ENCODE data around the gene ZNF500. TPM values are rescaled to one million over a fixed set of nuclear protein-coding genes. Genes with fewer than 3 reads are reported as not detected.

The ZNF500 gene
- total RNA-seq, 1 experiment from 2014 or later = 18.3 TPM

GRCh38 chr16:4771646-4772045, 4.7 kb upstream of the ZNF500 start:
- WGBS (ENCODE audit: extremely low coverage, insufficient read length, low lambda C conversion rate) = no CpG with 5 or more reads among the region's 3 CpGs
- Histone ChIP-seq H3K14ac (ENCODE audit: insufficient read depth, low read length) (no peak overlapping the region), H3K79me1 (ENCODE audit: insufficient read depth, low read depth, low read length, poor library complexity, severe bottlenecking) (no peaks in the 10 kb centered on the region), H4K91ac (ENCODE audit: insufficient read length, low read depth, low read length) (no peak overlapping the region), H3K56ac (ENCODE audit: insufficient read length, low read depth, low read length) (no peak overlapping the region), H2BK5ac (ENCODE audit: insufficient read length, low read length) (no peak overlapping the region), H3K4me2 (ENCODE audit: insufficient read depth, insufficient read length, low read length) (no peak overlapping the region), H2BK12ac (ENCODE audit: insufficient read length, low read depth, low read length) (no peak overlapping the region), H2BK15ac (ENCODE audit: low read depth, low read length) (no peak overlapping the region), H3K23ac (ENCODE audit: insufficient read length, low read depth, low read length) (no peak overlapping the region), H3K23me2 (ENCODE audit: insufficient read length, low read depth, low read length, poor library complexity, severe bottlenecking) (peaks cover 8% of the 10 kb centered on the region), H4K20me1 (ENCODE audit: control insufficient read depth, insufficient read depth, insufficient read length) (no peaks in the 10 kb centered on the region), H3K9me3 (ENCODE audit: control insufficient read depth, low read depth, low read length) (no peaks in the 10 kb centered on the region), H4K8ac (replicated peaks; ENCODE audit: insufficient read length, low read depth, low read length) (no peak overlapping the region), H3K27me3 (ENCODE audit: insufficient read depth, low read length) (no peaks in the 10 kb centered on the region), H3K79me2 (ENCODE audit: insufficient read depth, low read length) (no peaks in the 10 kb centered on the region), H2BK120ac (ENCODE audit: low read depth, low read length, poor library complexity, severe bottlenecking) (no peak overlapping the region), H3T11ph (ENCODE audit: low read length) (no peak overlapping the region), H3K4ac (ENCODE audit: low read depth, low read length) (no peak overlapping the region), H2AFZ (ENCODE audit: low read length) (no peak overlapping the region), H4K5ac (ENCODE audit: insufficient read length, low read depth, low read length) (no peak overlapping the region), H3K18ac (ENCODE audit: insufficient read length, low read depth, low read length) (no peak overlapping the region), H2AK5ac (ENCODE audit: insufficient read length, low read length) (no peak overlapping the region), H2BK20ac (ENCODE audit: low read depth, low read length, poor library complexity, severe bottlenecking) (no peak overlapping the region), H3K4me1 (ENCODE audit: insufficient read depth, low read length) (no peaks in the 10 kb centered on the region), H3K27ac (ENCODE audit: insufficient read length, low read depth, low read length) (no peak overlapping the region), H3K9ac (ENCODE audit: extremely low read depth, insufficient read length, low read length) (no peak overlapping the region)
- TF ChIP-seq CTCF (conservative IDR thresholded peaks at IDR 0.05) = no peak
- no peak for DNase-seq
- Mint-ChIP-seq H3K4me3 (no peak overlapping the region), H3K4me1 (peaks cover 16% of the 10 kb centered on the region in 2 experiments), H3K27me3 (ENCODE audit: low read depth) (no peaks in the 10 kb centered on the region; the same call in 1 of the 2 replicates), H3K36me3 (ENCODE audit: insufficient read depth in 1 of 3, low read depth in 3 of 3) (no peaks in the 10 kb centered on the region), H3K9me3 (no peaks in the 10 kb centered on the region), H3K27ac (no peak overlapping the region; a peak in 1 of 7 replicates)

Data from H9 (cell line).